ENCODE measurements around the gene ANTKMT. TPM values are rescaled to one million over a fixed set of nuclear protein-coding genes. Genes with fewer than 3 reads are reported as not detected.

ANTKMT gene
- total and polyA plus RNA-seq, 2 donors (not counting 3 experiments of a cell fraction or from before 2014, with no cell fraction given): 26.1 to 27.9 TPM

- Histone ChIP-seq H3K4me1 (ENCODE audit: control insufficient read depth, extremely low read depth, insufficient read depth, low read length) (peaks cover 6% of the 10 kb centered on the region), H3K9me1 (replicated peaks; ENCODE audit: control insufficient read depth, extremely low read depth, insufficient read depth, low read length) (no peaks in the 10 kb centered on the region), H3K27me3 (ENCODE audit: control insufficient read depth in 2 of 2, insufficient read depth in 2 of 2, low read length in 2 of 2) (peaks cover 32 to 34% of the 10 kb centered on the region in 2 experiments), H3K27ac (ENCODE audit: insufficient read depth, low read depth, low read length) (no peak overlapping the region), H3K4me3 (replicated peaks in 1 of 3; ENCODE audit: insufficient read depth in 1 of 3, low read depth in 1 of 3, low read length in 3 of 3) (no peak overlapping the region), H3K36me3 (ENCODE audit: control insufficient read depth in 2 of 2, extremely low read depth in 1 of 2, insufficient read depth in 2 of 2, low read length in 2 of 2) (no peaks in the 10 kb centered on the region), H3K9ac (replicated peaks; ENCODE audit: extremely low read depth, insufficient read depth, low read length) (no peak overlapping the region), H3K9me3 (replicated peaks; ENCODE audit: control insufficient read depth, insufficient read depth, low read length) (no peaks in the 10 kb centered on the region), H4K20me1 (replicated peaks; ENCODE audit: control insufficient read depth, extremely low read depth, insufficient read depth, low read length) (no peaks in the 10 kb centered on the region), H3K79me2 (ENCODE audit: control insufficient read depth, insufficient read depth, low read length) (no peaks in the 10 kb centered on the region), H2AFZ (ENCODE audit: low read depth, low read length) (no peak overlapping the region), H3K4me2 (ENCODE audit: insufficient read depth, low read length) (no peak overlapping the region)
- FAIRE-seq (no peak), DNase-seq (ENCODE audit: low read depth, low spot score) (no peak)
- TF ChIP-seq JUN (IDR thresholded peaks at IDR 0.05; ENCODE audit: borderline replicate concordance, insufficient read depth, insufficient read length, low read depth) (no peak), GATA2 (IDR thresholded peaks at IDR 0.05; ENCODE audit: insufficient read depth, insufficient read length, low read depth, low read length) (no peak), MYC (IDR thresholded peaks at IDR 0.05; ENCODE audit: low read depth, low read length) (no peak), FOS (IDR thresholded peaks at IDR 0.05; ENCODE audit: borderline replicate concordance, insufficient read depth, low read length) (no peak), CTCF (IDR thresholded peaks at IDR 0.05; ENCODE audit: extremely low read depth in 1 of 2, insufficient read depth in 1 of 2, low read depth in 1 of 2, low read length in 2 of 2) (no peak), POLR2AphosphoS5 (IDR thresholded peaks at IDR 0.05; ENCODE audit: insufficient read depth, low read depth, low read length) (no peak)
- no TSS peak for BruUV-seq (replicated peaks)
- POLR2A ChIA-PET: no interaction called here
- intact Hi-C loops (cut with micrococcal nuclease): no loop called here
- dilution Hi-C loops (cut with MboI; ENCODE audit: extremely low pct_ligation_motif_present, low sequenced_read_pairs): no loop called here
- CTCF ChIA-PET: no interaction called here
These were observed 27.6 kb upstream of the ANTKMT start for GRCh38 chr16:693364-693763.

GRCh38 chr16:693766-694165 is 27.2 kb upstream of the ANTKMT start:
- TF ChIP-seq EZH2 (IDR thresholded peaks at IDR 0.05; ENCODE audit: borderline replicate concordance, low read depth, low read length, severe bottlenecking): peak; percentile 43
- no peak for TF ChIP-seq FOS (IDR thresholded peaks at IDR 0.05; ENCODE audit: borderline replicate concordance, insufficient read depth, low read length)
- POLR2A ChIA-PET: no interaction called here

More at GRCh38 chr16:693766-694165, 27.2 kb upstream of the ANTKMT start:
- CTCF ChIA-PET: no interaction called here
- H3K9ac ChIP-seq (replicated peaks; ENCODE audit: extremely low read depth, insufficient read depth, low read length): no peak overlapping the region
- dilution Hi-C loops (cut with MboI; ENCODE audit: extremely low pct_ligation_motif_present, low sequenced_read_pairs): no loop called here
- peaks cover 32 to 34% of the 10 kb centered on the region in 2 experiments for H3K27me3 ChIP-seq (ENCODE audit: control insufficient read depth in 2 of 2, insufficient read depth in 2 of 2, low read length in 2 of 2)
- no TSS peak for BruUV-seq (replicated peaks)
- H3K36me3 ChIP-seq (ENCODE audit: control insufficient read depth in 2 of 2, extremely low read depth in 1 of 2, insufficient read depth in 2 of 2, low read length in 2 of 2): no peaks in the 10 kb centered on the region
- DNase-seq (ENCODE audit: low read depth, low spot score): no peak
- H3K27ac ChIP-seq (ENCODE audit: insufficient read depth, low read depth, low read length): no peak overlapping the region
- intact Hi-C loops (cut with micrococcal nuclease): no loop called here
- peaks cover 6% of the 10 kb centered on the region for H3K4me1 ChIP-seq (ENCODE audit: control insufficient read depth, extremely low read depth, insufficient read depth, low read length)
- no peaks in the 10 kb centered on the region for H3K9me1 ChIP-seq (replicated peaks; ENCODE audit: control insufficient read depth, extremely low read depth, insufficient read depth, low read length)
- H3K9me3 ChIP-seq (replicated peaks; ENCODE audit: control insufficient read depth, insufficient read depth, low read length): no peaks in the 10 kb centered on the region
- H2AFZ ChIP-seq (ENCODE audit: low read depth, low read length): no peak overlapping the region
- H4K20me1 ChIP-seq (replicated peaks; ENCODE audit: control insufficient read depth, extremely low read depth, insufficient read depth, low read length): no peaks in the 10 kb centered on the region
- no peaks in the 10 kb centered on the region for H3K79me2 ChIP-seq (ENCODE audit: control insufficient read depth, insufficient read depth, low read length)
- FAIRE-seq: no peak
- H3K4me3 ChIP-seq (replicated peaks in 1 of 3; ENCODE audit: insufficient read depth in 1 of 3, low read depth in 1 of 3, low read length in 3 of 3): no peak overlapping the region
- H3K4me2 ChIP-seq (ENCODE audit: insufficient read depth, low read length): no peak overlapping the region

All from endothelial cell of umbilical vein (primary cell).